NCI-H2171 (cell line): Measurements from ENCODE around the gene CBY3.
A peak's percentile ranks its signal among the peaks of the same experiment; 100 is the strongest.
"Not testable (repeated sequence)": the region's sequence is repeated elsewhere in the genome, so short reads cannot be mapped to it uniquely, and the experiment has no call there.

Experiments
- DNase-seq: peaks from one replicate; lab custom pipeline; 2025; lab: John Stamatoyannopoulos, UW

The CBY3 gene

DNA sequence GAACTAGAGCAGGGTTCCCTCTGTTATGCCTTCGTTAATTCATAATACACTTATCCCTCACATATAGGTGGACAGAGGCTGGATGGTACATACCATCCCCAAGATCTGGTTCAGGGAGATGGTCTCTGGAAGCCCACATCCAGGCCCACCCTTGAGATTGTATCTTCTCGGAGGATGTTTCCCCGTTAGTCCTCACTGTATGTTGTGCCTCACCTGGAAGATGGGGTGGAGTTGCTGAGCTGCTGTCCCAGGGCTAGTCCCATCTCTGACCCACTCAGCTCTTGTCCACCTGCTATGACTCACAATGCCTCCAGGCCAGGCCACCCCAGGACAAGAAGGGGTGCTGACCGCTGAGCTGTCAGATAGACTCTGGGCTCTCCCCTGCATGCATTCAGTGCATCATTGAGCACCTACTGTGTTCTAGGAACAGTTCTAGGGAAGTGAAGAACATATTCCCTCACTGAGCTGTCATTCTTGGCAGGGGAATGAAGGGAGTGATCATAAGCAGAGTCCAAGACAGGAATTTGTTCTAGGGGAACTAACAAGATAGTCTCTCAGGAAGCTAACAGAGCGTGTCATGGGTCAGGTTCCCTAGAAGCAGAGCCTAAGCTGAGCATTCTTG, at the start of gene CBY3:
Gene CBY3 (minus strand): TSS at position 255 of the 622 bp plus-strand sequence. CDS start 116 bp downstream, at position 139.
- DNase-seq: no peak

- no peak for DNase-seq
These were observed 49.5 kb upstream of the CBY3 start for GRCh38 chr5:179730356-179730755.

DNA sequence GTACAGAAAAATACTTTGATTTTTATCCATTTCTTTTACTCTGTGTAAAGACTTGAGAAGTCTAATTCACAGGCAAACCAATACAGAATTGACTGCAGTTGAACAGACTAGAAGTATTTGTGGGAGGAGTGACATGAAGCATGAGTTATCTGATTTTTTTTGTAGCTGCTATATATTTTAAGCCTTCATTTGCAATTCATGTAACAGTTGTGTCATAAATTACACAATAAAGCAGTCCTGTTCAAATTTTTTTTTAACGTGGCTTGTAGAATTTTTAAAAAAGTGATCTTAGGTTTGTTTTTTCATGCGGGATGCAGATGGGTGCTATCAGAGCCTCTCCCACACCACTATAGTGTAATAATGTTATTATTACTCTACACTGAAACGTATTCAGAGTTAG, 48.9 kb upstream of the CBY3 start:
- no peak for DNase-seq

DNA sequence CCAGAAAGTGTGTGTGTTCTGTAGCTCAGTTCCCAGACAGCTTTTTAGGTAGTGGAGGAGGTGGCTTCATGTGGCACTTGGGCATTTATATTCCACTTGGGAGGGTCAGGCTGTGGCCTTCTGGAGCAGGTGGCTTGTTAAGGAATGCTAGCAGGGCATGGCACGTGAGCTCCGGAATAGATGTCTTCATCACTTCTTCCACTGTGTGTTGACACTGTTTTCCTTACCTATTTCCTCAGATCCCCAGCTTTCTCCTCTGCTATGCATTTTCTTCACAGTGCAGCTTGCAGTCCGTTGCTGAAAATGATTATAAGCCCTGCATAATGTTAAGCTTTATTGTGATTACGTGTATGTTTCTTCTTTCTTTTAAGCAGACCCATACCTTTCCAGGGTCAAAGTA, 48.5 kb upstream of the CBY3 start:
- no peak for DNase-seq

DNA sequence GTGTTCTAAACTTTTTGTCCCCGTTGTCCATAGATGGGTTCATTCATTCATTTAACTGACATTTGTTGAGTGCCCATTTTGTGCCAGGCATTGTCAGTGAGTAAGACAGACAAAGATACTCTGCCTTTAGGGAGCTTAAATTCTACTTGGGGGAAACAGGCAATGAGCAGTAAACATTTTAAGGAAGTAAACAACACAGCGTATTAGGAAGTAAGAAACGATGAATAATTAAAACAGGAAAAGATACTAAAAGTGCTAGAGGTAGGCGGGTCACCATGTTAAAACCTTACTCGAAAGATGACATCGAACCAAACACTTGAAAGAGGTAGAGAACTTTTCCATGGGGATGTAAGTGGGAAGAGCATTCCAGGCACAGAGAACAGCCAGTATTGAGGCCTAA, 46.3 kb upstream of the CBY3 start:
- DNase-seq: no peak

DNA sequence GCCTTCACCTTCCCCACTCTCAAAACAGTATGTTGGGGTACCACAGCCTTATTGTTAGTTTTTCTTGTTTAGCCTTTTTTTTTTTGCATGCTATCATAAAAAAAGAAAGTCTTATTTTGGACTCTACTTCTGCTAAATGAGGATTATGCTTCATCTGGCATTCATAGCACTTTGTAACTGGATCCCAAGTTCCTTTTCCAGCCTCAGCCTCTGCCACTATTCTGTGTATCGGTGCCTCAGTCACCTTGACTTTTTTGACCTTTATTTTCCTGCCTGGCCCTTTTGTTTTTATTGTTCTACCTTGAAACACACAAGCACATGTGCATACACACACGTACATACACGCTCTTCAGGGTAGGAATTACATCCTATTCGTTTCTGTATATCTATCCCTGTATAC, 43.3 kb upstream of the CBY3 start:
- no peak for DNase-seq

DNA sequence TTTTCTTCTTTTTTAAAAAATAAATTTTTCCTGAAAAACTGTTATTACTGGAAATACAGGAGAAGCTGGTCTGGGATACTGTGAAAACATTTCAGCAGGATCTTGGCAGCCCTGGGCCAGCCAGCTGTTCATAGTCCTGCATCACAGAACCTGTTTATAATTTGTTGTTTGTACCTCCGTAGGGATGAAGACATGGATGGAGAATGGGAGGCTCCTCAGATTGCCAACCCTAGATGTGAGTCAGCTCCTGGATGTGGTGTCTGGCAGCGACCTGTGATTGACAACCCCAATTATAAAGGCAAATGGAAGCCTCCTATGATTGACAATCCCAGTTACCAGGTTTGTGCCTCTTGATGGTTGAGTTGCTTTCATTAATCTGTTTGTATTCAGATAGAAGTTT, 39.4 kb upstream of the CBY3 start:
- DNase-seq: no peak

GRCh38 chr5:179716286-179716685, 35.5 kb upstream of the CBY3 start:
- DNase-seq: no peak

- DNase-seq: no peak
These were observed 19.6 kb upstream of the CBY3 start for GRCh38 chr5:179700401-179700918.

DNA sequence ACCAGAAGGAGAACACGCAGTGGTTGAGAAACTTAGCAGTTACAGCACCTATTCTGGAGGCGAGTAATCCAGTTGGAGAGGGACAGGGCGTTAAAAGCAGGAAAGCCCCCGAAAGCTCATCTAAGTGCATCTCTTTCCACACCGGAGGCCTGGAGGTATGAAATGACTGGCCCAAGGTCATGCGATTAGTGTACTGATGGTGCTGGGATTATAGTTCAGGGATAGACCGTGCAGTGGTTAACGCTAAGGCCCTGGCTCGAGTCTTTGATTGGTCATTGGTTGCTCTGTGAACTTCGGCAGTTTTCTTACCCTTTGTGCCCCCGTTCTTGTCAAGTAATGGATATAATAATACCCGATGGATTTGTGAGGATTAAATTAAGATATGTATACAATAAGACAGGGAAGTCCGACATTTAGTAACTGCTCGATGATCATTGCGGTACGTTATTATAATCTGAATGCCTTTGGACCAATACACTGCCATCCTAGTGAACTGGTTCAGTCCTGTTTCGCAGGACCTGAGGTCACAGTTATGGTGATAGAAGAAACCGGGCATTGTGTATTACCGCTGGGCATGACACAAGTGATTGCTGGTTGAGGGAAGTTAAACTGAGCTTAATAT, 18.9 kb upstream of the CBY3 start:
- DNase-seq: no peak

- DNase-seq: no peak
These were observed 18.2 kb upstream of the CBY3 start, which contains the start of gene CANX for GRCh38 chr5:179698935-179699615. Gene CANX (plus strand): TSS chr5:179698967. CDS start chr5:179705682, 6,715 bp downstream.

GRCh38 chr5:179697993-179698934, 17.4 kb upstream of the CBY3 start:
- DNase-seq: peak; percentile 84

- DNase-seq: not testable (repeated sequence)
These were observed 16.7 kb upstream of the CBY3 start for GRCh38 chr5:179697543-179697942.

DNA sequence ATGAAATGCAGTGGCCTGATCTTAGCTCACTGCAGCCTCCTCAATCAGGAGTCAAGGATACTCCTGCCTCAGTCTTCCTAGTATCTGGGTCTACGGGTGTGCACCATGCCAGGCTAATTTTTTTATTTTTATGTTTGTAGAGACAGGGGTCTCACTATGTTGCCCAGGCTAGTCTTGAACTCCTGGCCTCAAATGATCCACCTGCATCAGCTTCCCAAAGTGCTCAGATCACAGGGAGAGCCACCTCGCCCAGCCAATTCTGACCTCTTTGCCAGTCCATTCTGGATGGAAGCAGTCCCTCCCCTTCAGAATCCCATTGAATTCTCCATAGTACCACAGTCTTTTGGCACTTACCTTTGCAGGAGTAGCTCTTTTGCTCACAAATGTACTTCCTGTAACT, 16.3 kb upstream of the CBY3 start:
- DNase-seq: no peak

DNA sequence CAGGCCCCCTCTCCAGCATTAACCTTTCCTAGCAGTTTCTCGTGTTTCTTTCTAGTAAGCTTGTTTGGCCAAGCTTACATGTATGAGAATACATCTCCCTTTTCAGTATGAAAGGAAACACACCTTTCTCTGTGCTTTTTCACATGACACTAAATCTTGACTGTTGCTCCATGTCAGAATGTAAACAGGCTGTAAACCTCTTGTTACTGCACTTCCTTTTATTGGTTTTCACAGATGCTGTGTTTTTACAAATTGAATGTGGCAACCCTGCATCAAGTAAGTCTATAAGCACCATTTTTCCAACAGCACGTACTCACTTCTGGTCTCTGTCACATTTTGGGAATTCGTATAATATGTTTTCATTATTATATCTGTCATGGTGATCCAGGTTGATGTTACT, 15.8 kb upstream of the CBY3 start:
- no peak for DNase-seq

DNA sequence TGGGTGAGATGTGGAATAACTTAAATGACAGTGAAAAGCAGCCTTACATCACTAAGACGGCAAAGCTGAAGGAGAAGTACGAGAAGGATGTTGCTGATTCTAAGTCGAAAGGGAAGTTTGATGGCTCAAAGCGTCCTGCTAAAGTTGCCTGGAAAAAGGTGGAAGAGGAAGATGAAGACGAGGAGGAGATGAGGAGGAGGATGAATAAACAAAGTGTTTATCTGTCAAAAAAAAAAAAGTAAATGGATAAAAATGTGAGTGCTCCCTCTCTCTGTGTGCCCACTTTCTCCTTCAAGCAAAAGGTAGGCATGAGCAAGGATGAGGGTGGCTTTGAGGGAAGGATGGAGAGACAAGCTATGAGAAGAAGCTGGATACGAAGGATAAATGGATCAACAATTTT, 13.7 kb upstream of the CBY3 start:
- DNase-seq: no peak

- not testable (repeated sequence) for DNase-seq
These were observed 8.4 kb upstream of the CBY3 start for GRCh38 chr5:179689212-179689611.

GRCh38 chr5:179680014-179680779, 637 bp downstream of the CBY3 start:
- DNase-seq: no peak

DNA sequence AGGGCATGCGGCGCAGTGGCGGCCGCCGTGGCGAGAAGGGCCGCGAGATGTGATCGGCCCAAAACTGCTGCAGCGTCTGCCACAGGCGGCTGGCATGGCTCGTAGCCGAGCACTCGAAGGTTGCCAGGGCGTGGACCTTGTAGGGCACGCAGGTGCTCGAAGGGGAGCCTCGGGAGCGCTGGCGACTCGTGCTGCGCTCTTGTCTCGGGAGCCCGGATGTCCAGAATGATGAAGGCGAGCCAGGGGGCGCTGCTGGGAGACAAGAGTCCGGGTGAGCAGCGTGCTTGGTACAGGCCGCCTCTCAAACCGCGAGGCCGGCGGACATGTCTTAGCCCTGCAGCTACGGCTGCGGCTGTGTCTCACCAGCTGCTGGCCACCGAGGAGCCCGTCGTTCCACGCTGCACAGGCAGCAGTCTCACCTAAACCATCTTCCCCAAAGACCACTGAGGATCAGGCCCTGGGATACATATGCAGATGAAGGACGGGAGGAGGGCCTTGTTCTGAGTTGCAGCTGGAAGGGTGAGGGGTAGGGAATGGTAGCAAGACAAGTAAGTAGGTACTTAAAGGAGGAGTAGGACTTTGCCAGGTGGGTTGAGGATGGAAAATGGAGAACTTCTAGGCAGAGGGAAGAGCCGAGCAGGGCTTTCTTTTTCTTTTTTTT, 1.7 kb downstream of the CBY3 start:
- DNase-seq: no peak

GRCh38 chr5:179678223-179679013, 2.4 kb downstream of the CBY3 start:
- peak; percentile 77 for DNase-seq
